HepG2 (cell line): ENCODE measurements around the gene ANKIB1.

Experiments used
- DPF2 ChIP-seq: sonication (generic); formaldehyde crosslinking; IDR thresholded peaks from 2 replicates; pipeline ENCODE4 v1.4.0; 2020; ENCODE audit warnings: mild to moderate bottlenecking, low read depth, missing genetic modification reagents, borderline replicate concordance
- GMEB1 ChIP-seq: sonication (generic); formaldehyde crosslinking; IDR thresholded peaks from 2 replicates; pipeline ENCODE4 v1.5.1; 2020; ENCODE audit warnings: missing genetic modification reagents, mild to moderate bottlenecking, borderline replicate concordance
- NFRKB ChIP-seq: fragments of 450-650 bp; IDR thresholded peaks from 2 replicates; pipeline ENCODE4 v1.6.1; 2017
- POLR2A ChIP-seq, 2 experiments: IDR thresholded peaks; 2 replicates each; pipeline ENCODE4 v1.6.1; 2011; ENCODE audit warnings: low read depth in 2 of 2, low read length in 2 of 2, mild to moderate bottlenecking in 1 of 2, moderate library complexity in 1 of 2; ENCODE audit not compliant: insufficient read depth in 1 of 2
- REST ChIP-seq, 2 experiments: IDR thresholded peaks; 2 replicates each; pipeline ENCODE4 v1.6.1; 2011 to 2012; ENCODE audit warnings: low read length in 2 of 2, borderline replicate concordance in 1 of 2, low read depth in 1 of 2, mild to moderate bottlenecking in 1 of 2, moderate library complexity in 1 of 2
- SOX6 ChIP-seq, 2 experiments: fragments of 450-650 bp in 1 of 2; sonication (generic) in 1 of 2; formaldehyde crosslinking in 1 of 2; IDR thresholded peaks; 2 replicates each; pipeline versions ENCODE4 v1.4.0 to v1.6.1; 2017 to 2020; ENCODE audit warnings: antibody characterized with exemption in 1 of 2, mild to moderate bottlenecking in 1 of 2, missing genetic modification reagents in 1 of 2
- YY1 ChIP-seq: IDR thresholded peaks from 2 replicates; pipeline ENCODE4 v1.6.1; 2011; ENCODE audit warnings: low read length, low read depth, moderate library complexity, mild to moderate bottlenecking; ENCODE audit not compliant: insufficient read depth, insufficient replicate concordance
- ZBTB4 ChIP-seq: sonication (generic); formaldehyde crosslinking; IDR thresholded peaks from 2 replicates; pipeline ENCODE4 v1.4.0; 2020; ENCODE audit warnings: missing genetic modification reagents, mild to moderate bottlenecking, borderline replicate concordance
- ZBTB42 ChIP-seq: sonication (generic); formaldehyde crosslinking; IDR thresholded peaks from 2 replicates; pipeline ENCODE4 v1.5.0; 2020; ENCODE audit warnings: mild to moderate bottlenecking, missing genetic modification reagents

- TF ChIP-seq ZBTB42 (CRISPR knock-in tag) (no peak), GMEB1 (CRISPR knock-in tag) (no peak), ZBTB4 (CRISPR knock-in tag) (no peak), REST (IDR thresholded peaks at IDR 0.05; ENCODE audit: borderline replicate concordance in 1 of 2, low read depth in 1 of 2, low read length in 2 of 2) (no peak), NFRKB (no peak), POLR2A (IDR thresholded peaks at IDR 0.05; ENCODE audit: insufficient read depth in 1 of 2, low read depth in 2 of 2, low read length in 2 of 2) (no peak), SOX6 (IDR thresholded peaks at IDR 0.05) (no peak), SOX6 (CRISPR knock-in tag; IDR thresholded peaks at IDR 0.05) (no peak), YY1 (no peak), DPF2 (no peak)
Observed at GRCh38 chr7:92251181-92251580, 5.4 kb downstream of the ANKIB1 start.
